HG02981 (cell line): ENCODE measurements around the gene SEZ6L2.
"Not testable (repeated sequence)": the region's sequence is repeated elsewhere in the genome, so short reads cannot be mapped to it uniquely, and the experiment has no call there.

ENCODE experiments used
- ATAC-seq: cut with Tn5 transposase; IDR thresholded peaks from one replicate; pipeline ENCODE4 v1.9.1; 2021; ENCODE audit warnings: mild to moderate bottlenecking, moderate library complexity; ENCODE audit not compliant: unreplicated experiment

The SEZ6L2 gene

GRCh38 chr16:29858149-29858849 lies 41.1 kb downstream of the SEZ6L2 start:
- ATAC-seq, result no peak

- no peak for ATAC-seq
Measured at GRCh38 chr16:29857133-29857760, 42.1 kb downstream of the SEZ6L2 start.

GRCh38 chr16:29854520-29855100 lies 44.7 kb downstream of the SEZ6L2 start:
- ATAC-seq, result no peak

- ATAC-seq, result no peak
Measured at GRCh38 chr16:29852654-29853053, 46.7 kb downstream of the SEZ6L2 start.

GRCh38 chr16:29850998-29851397 lies 48.4 kb downstream of the SEZ6L2 start:
- no peak for ATAC-seq

- no peak for ATAC-seq
Measured at GRCh38 chr16:29849505-29849904, 49.8 kb downstream of the SEZ6L2 start.

GRCh38 chr16:29848420-29849297 lies 50.7 kb downstream of the SEZ6L2 start:
- no peak for ATAC-seq

- ATAC-seq, result no peak
Measured at GRCh38 chr16:29845656-29846055, 53.7 kb downstream of the SEZ6L2 start.

- ATAC-seq, result no peak
Measured at GRCh38 chr16:29844575-29845331, 54.6 kb downstream of the SEZ6L2 start.

- ATAC-seq, result no peak
Measured at GRCh38 chr16:29843931-29844330, 55.4 kb downstream of the SEZ6L2 start.

- ATAC-seq, result no peak
Measured at GRCh38 chr16:29842732-29843346, 56.5 kb downstream of the SEZ6L2 start.

GRCh38 chr16:29841631-29842030 lies 57.7 kb downstream of the SEZ6L2 start:
- ATAC-seq, result no peak

GRCh38 chr16:29840240-29840639 lies 59.1 kb downstream of the SEZ6L2 start:
- ATAC-seq, result no peak

GRCh38 chr16:29839822-29840221 lies 59.5 kb downstream of the SEZ6L2 start:
- no peak for ATAC-seq

GRCh38 chr16:29837841-29838240 lies 61.5 kb downstream of the SEZ6L2 start:
- no peak for ATAC-seq

GRCh38 chr16:29836623-29837022 lies 62.7 kb downstream of the SEZ6L2 start:
- ATAC-seq, result no peak

GRCh38 chr16:29835926-29836325 lies 63.4 kb downstream of the SEZ6L2 start:
- no peak for ATAC-seq

GRCh38 chr16:29834079-29834478 lies 65.3 kb downstream of the SEZ6L2 start:
- no peak for ATAC-seq

- ATAC-seq, result not testable (repeated sequence)
Measured at GRCh38 chr16:29833219-29833618, 66.1 kb downstream of the SEZ6L2 start.

- ATAC-seq, result no peak
Measured at GRCh38 chr16:29831490-29831889, 67.9 kb downstream of the SEZ6L2 start.
